Mucosa of rectum (tissue), 2 donors: Measurements from ENCODE around the gene SLC12A6.

Experiments used
- H3K27ac ChIP-seq, 2 donors: one replicate each; pipeline ENCODE4 v1.7.0; 2013; ENCODE audit warnings: inconsistent platforms in 2 of 2, low read depth in 2 of 2, low read length in 2 of 2
- H3K27me3 ChIP-seq, 2 donors: one replicate each; pipeline ENCODE4 v1.7.0; 2013; ENCODE audit warnings: low read length in 2 of 2; ENCODE audit not compliant: control insufficient read depth in 2 of 2, insufficient read depth in 2 of 2
- H3K36me3 ChIP-seq, 2 donors: one replicate each; pipeline ENCODE4 v1.7.0; 2013; ENCODE audit warnings: low read length in 2 of 2; ENCODE audit not compliant: control insufficient read depth in 2 of 2, insufficient read depth in 2 of 2
- H3K4me1 ChIP-seq, 2 donors: one replicate each; pipeline ENCODE4 v1.7.0; 2013; ENCODE audit warnings: low read length in 2 of 2, mild to moderate bottlenecking in 1 of 2; ENCODE audit not compliant: control insufficient read depth in 2 of 2, insufficient read depth in 2 of 2
- H3K4me3 ChIP-seq, 2 donors: one replicate each; pipeline ENCODE4 v1.7.0; 2013; ENCODE audit warnings: low read length in 2 of 2
- H3K9ac ChIP-seq, 2 donors: one replicate each; pipeline ENCODE4 v1.7.0; 2013; ENCODE audit warnings: low read length in 2 of 2, low read depth in 1 of 2, mild to moderate bottlenecking in 1 of 2
- H3K9me3 ChIP-seq, 2 donors: one replicate each; pipeline ENCODE4 v1.7.0; 2013; ENCODE audit warnings: low read length in 2 of 2; ENCODE audit not compliant: control insufficient read depth in 2 of 2
- donor health status: healthy.
- donor health status: Normal muscosa, but diverticular disease.

The SLC12A6 gene

DNA sequence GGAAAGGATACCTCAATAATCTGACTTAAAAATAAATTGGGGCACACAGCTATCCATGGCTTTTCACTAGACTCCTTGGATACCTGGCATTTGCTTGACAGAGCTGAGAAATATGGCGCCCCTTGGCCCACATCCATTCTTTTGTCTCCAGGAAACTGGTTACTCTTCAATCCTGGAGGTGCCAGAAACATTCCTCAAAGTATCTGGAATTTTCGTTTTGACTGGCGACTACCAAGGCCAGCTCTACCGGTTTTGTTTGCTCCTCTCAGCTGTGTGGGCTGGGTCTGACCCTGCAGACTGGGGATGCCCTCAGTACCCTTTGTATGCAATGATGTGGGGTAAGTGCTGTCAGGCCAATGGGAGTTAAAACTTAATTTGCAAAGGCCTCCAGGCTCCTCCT is 154.6 kb downstream of the SLC12A6 start:
- H3K27me3 ChIP-seq: no peaks in the 10 kb centered on the region
- H3K9me3 ChIP-seq: no peaks in the 10 kb centered on the region
- H3K4me3 ChIP-seq: no peak overlapping the region
- H3K9ac ChIP-seq: no peak overlapping the region
- H3K36me3 ChIP-seq: no peaks in the 10 kb centered on the region
- no peaks in the 10 kb centered on the region for H3K4me1 ChIP-seq
- H3K27ac ChIP-seq: no peak overlapping the region
